ENCODE measurements around the gene RGS7.

DNA sequence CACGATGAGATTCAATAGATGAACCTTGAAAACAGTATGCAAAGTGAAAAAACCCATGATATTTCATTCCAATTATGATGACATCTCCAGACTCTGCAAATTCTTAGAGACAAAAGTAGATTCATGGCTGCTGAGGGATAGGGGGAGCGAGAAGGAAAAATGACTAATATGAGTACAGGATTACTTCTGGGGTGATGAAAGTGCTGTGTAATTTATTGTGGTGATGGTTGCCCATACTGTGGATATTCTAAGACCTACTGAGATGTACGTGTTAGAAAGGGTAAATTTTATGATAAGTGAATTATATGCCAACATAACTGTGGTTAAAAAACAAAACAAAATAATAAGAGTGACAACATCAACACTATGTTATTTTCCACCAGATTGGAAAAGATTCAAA, 18.9 kb upstream of the RGS7 start:
- TF ChIP-seq, protein P1, sequence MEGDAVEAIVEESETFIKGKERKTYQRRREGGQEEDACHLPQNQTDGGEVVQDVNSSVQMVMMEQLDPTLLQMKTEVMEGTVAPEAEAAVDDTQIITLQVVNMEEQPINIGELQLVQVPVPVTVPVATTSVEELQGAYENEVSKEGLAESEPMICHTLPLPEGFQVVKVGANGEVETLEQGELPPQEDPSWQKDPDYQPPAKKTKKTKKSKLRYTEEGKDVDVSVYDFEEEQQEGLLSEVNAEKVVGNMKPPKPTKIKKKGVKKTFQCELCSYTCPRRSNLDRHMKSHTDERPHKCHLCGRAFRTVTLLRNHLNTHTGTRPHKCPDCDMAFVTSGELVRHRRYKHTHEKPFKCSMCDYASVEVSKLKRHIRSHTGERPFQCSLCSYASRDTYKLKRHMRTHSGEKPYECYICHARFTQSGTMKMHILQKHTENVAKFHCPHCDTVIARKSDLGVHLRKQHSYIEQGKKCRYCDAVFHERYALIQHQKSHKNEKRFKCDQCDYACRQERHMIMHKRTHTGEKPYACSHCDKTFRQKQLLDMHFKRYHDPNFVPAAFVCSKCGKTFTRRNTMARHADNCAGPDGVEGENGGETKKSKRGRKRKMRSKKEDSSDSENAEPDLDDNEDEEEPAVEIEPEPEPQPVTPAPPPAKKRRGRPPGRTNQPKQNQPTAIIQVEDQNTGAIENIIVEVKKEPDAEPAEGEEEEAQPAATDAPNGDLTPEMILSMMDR (IDR thresholded peaks at IDR 0.05 in 4 of 5, conservative IDR thresholded peaks at IDR 0.05 in 1 of 5): no peak
- TF ChIP-seq POLR2A (IDR thresholded peaks at IDR 0.05): no peak
